BLaER1 treated with 17β-estradiol and CSF1 and Interleukin-3, amounts not matched to agents 10 nM and 100 nM (cell line): ENCODE data around the gene STK32C.

Source experiments
- H3K27ac ChIP-seq, 11 experiments: shearing (Covaris generic); formaldehyde crosslinking; 2 replicates each; pipeline ENCODE4 v1.8.1; 2022
- H3K27me3 ChIP-seq, 11 experiments: shearing (Covaris generic); formaldehyde crosslinking; 2 replicates each; pipeline ENCODE4 v1.8.1; 2022
- H3K36me3 ChIP-seq, 11 experiments: shearing (Covaris generic); formaldehyde crosslinking; 2 replicates each; pipeline ENCODE4 v1.8.1; 2022
- H3K4me1 ChIP-seq, 10 experiments: shearing (Covaris generic); formaldehyde crosslinking; 2 replicates each; pipeline ENCODE4 v1.8.1; 2022
- H3K4me2 ChIP-seq, 11 experiments: shearing (Covaris generic); formaldehyde crosslinking; 2 replicates each; pipeline ENCODE4 v1.8.1; 2022
- H3K4me3 ChIP-seq, 10 experiments: shearing (Covaris generic); formaldehyde crosslinking; 2 replicates each; pipeline ENCODE4 v1.8.1; 2022
- H3K9ac ChIP-seq, 11 experiments: shearing (Covaris generic); formaldehyde crosslinking; 2 replicates each; pipeline ENCODE4 v1.8.1; 2022
- H3K9me3 ChIP-seq, 11 experiments: shearing (Covaris generic); formaldehyde crosslinking; replicated peaks in 1 of 11; 2 replicates each; pipeline ENCODE4 v1.8.1; 2022
- H4K20me1 ChIP-seq, 11 experiments: shearing (Covaris generic); formaldehyde crosslinking; 2 replicates each; pipeline ENCODE4 v1.8.1; 2022
- Cebpa-rat ChIP-seq, 11 experiments: shearing (Covaris generic); IDR thresholded peaks; 2 replicates each; pipeline ENCODE4 v1.8.1; 2022

Gene STK32C

DNA sequence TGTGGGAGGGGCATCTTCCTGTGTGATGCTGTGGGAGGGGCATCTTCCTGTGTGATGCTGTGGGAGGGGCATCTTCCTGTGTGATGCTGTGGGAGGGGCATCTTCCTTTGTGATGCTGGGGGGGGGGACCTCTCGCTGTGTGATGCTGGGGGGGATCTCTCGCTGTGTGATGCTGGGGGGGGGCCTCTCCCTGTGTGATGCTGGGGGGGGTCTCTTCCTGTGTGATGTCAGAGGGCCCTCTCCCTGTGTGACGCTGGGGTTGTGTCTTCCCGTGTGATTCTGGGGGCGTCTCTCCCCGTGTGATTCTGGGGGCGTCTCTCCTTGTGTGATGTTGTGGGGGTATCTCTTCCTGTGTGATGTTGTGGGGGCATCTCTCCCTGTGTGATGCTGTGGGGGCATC, 148.9 kb downstream of the STK32C start:
- Histone ChIP-seq H3K4me1 (peaks cover 21 to 38% (median 33%) of the 10 kb centered on the region in 10 experiments), H3K9me3 (no peaks in the 10 kb centered on the region), H3K9ac (no peak overlapping the region), H3K36me3 (no peaks in the 10 kb centered on the region), H4K20me1 (peaks cover 0 to 11% (median 0%) of the 10 kb centered on the region in 11 experiments; a peak in 7 of 22 replicates), H3K4me3 (no peak overlapping the region), H3K27ac (peak overlapping the region in 1 of 11 experiments; percentile 34; a peak in 1 of 22 replicates), H3K27me3 (peaks cover 0 to 12% (median 0%) of the 10 kb centered on the region in 11 experiments; a peak in 5 of 22 replicates), H3K4me2 (peak overlapping the region in 1 of 11 experiments; percentile 37; a peak in 1 of 22 replicates)
- TF ChIP-seq Cebpa-rat (IDR thresholded peaks at IDR 0.05), result no peak

DNA sequence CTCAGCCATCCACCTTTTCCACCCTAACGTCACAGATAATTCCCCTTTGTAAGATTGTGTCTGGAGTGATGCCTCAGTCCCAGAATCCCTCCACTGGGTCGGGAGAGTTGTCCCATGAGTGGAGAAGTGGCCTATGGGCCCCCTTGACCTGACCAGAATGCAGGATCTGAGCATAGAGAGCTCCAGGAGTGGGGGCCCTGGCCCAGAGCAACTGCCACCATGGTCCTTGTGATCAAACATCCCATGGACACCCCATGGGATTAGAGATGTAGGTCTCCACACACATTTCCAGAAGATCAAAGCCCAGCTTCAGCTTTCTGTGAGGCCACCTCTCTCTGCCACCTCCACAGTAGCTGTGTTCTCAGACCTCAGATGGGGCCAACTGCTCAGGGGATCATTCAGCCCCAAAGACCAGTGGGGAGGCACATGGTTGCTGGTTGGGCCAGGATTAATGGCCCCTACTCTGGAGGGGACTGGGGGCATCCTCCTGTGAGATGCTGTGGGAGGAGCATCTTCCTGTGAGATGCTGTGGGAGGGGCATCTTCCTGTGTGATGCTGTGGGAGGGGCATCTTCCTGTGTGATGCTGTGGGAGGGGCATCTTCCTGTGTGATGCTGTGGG, 149.5 kb downstream of the STK32C start:
- H3K27ac ChIP-seq, result no peak overlapping the region; a peak in 1 of 22 replicates

More for the DNA sequence above, 149.5 kb downstream of the STK32C start:
- Histone ChIP-seq H3K4me1 (peaks cover 15 to 36% (median 29%) of the 10 kb centered on the region in 10 experiments), H3K9me3 (no peaks in the 10 kb centered on the region), H3K36me3 (no peaks in the 10 kb centered on the region), H3K4me3 (no peak overlapping the region), H3K4me2 (no peak overlapping the region), H3K27me3 (peaks cover 0 to 6% (median 0%) of the 10 kb centered on the region in 11 experiments; a peak in 3 of 22 replicates), H4K20me1 (peaks cover 0 to 5% (median 0%) of the 10 kb centered on the region in 11 experiments; a peak in 1 of 22 replicates), H3K9ac (no peak overlapping the region)
- TF ChIP-seq Cebpa-rat (IDR thresholded peaks at IDR 0.05), result no peak
